H4 (cell line): ENCODE results near the gene PYY. TPM values are rescaled to one million over a fixed set of nuclear protein-coding genes. Genes with fewer than 3 reads are reported as not detected.
A peak's percentile ranks its signal among the peaks of the same experiment; 100 is the strongest.
"Not testable (repeated sequence)": the region's sequence is repeated elsewhere in the genome, so short reads cannot be mapped to it uniquely, and the experiment has no call there.

Experiments
- DNase-seq: peaks from one replicate; pipeline ENCODE4 v3.0.0-alpha.2; 2015; ENCODE audit warnings: low spot score
- total RNA-seq: library from RNA; depleted of rRNA; stranded (reverse); fragments of >200 nt; shearing (Covaris generic); gene quantifications from 2 replicates; pipeline ENCODE4 v1.2.3, GENCODE V29; 2014

The PYY gene
- total RNA-seq, 1 experiment from 2014 or later: 0.17 TPM

- DNase-seq: no peak
Observed at GRCh38 chr17:43979011-43979410, 25.3 kb upstream of the PYY start.

- DNase-seq: no peak
Observed at GRCh38 chr17:43978078-43978477, 24.3 kb upstream of the PYY start.

GRCh38 chr17:43976963-43977837, 23.5 kb upstream of the PYY start:
- DNase-seq: no peak

GRCh38 chr17:43975898-43976297, 22.2 kb upstream of the PYY start:
- no peak for DNase-seq

- no peak for DNase-seq
Observed at GRCh38 chr17:43974382-43975266, 20.9 kb upstream of the PYY start.

- DNase-seq: not testable (repeated sequence)
Observed at GRCh38 chr17:43972444-43973212, 18.9 kb upstream of the PYY start.

GRCh38 chr17:43971436-43971835, 17.7 kb upstream of the PYY start:
- DNase-seq: not testable (repeated sequence)

GRCh38 chr17:43970366-43970765, 16.6 kb upstream of the PYY start:
- DNase-seq: no peak

- no peak for DNase-seq
Observed at GRCh38 chr17:43967251-43967875, 13.6 kb upstream of the PYY start.

GRCh38 chr17:43966276-43966675, 12.5 kb upstream of the PYY start:
- DNase-seq: peak; percentile 26

GRCh38 chr17:43962479-43962878, 8.7 kb upstream of the PYY start:
- DNase-seq: no peak

GRCh38 chr17:43961954-43962353, 8.2 kb upstream of the PYY start:
- DNase-seq: no peak

- not testable (repeated sequence) for DNase-seq
Observed at GRCh38 chr17:43961292-43961691, 7.6 kb upstream of the PYY start.

GRCh38 chr17:43958748-43959352, 5.1 kb upstream of the PYY start:
- no peak for DNase-seq

- DNase-seq: no peak
Observed at GRCh38 chr17:43956222-43956621, 2.5 kb upstream of the PYY start.

- no peak for DNase-seq
Observed at GRCh38 chr17:43952724-43953666, 745 bp downstream of the PYY start.

- no peak for DNase-seq
Observed at GRCh38 chr17:43952351-43952723, 1.4 kb downstream of the PYY start.

GRCh38 chr17:43951750-43952149, 2.0 kb downstream of the PYY start:
- DNase-seq: no peak

GRCh38 chr17:43950554-43950953, 3.2 kb downstream of the PYY start:
- DNase-seq: no peak

GRCh38 chr17:43949781-43950180, 4.0 kb downstream of the PYY start:
- DNase-seq: peak; percentile 34
